IPS-15b (cell line): ENCODE measurements around the gene HK2.
A peak's percentile ranks its signal among the peaks of the same experiment; 100 is the strongest.
"Not testable (repeated sequence)": the region's sequence is repeated elsewhere in the genome, so short reads cannot be mapped to it uniquely, and the experiment has no call there.

Source experiments
- H3K27me3 ChIP-seq: one replicate; pipeline ENCODE4 v1.6.1; 2013; ENCODE audit warnings: low read length; ENCODE audit not compliant: control insufficient read depth, insufficient read depth
- H3K36me3 ChIP-seq: one replicate; pipeline ENCODE4 v1.6.1; 2013; ENCODE audit warnings: low read length; ENCODE audit not compliant: control insufficient read depth, insufficient read depth
- H3K4me1 ChIP-seq: one replicate; pipeline ENCODE4 v1.6.1; 2013; ENCODE audit warnings: mild to moderate bottlenecking, low read length; ENCODE audit not compliant: control insufficient read depth, insufficient read depth
- H3K4me3 ChIP-seq: one replicate; pipeline ENCODE4 v1.5.1; 2013; ENCODE audit warnings: low read depth, low read length
- H3K9ac ChIP-seq: one replicate; pipeline ENCODE4 v1.6.1; 2013; ENCODE audit warnings: low read depth, mild to moderate bottlenecking, low read length
- H3K9me3 ChIP-seq: one replicate; pipeline ENCODE4 v1.6.1; 2013; ENCODE audit warnings: mild to moderate bottlenecking, low read length; ENCODE audit not compliant: control insufficient read depth, insufficient read depth

HK2 gene

GRCh38 chr2:74833418-74834233, at the start of gene HK2:
Gene HK2, plus strand, starts transcription at chr2:74834127. Its CDS starts 454 bp downstream, at chr2:74834581.
- H3K27me3 ChIP-seq, result peaks cover 4% of the 10 kb centered on the region
- peak within 1 kb of the TSS; percentile 80 for H3K4me3 ChIP-seq
- H3K4me1 ChIP-seq, result peaks cover 15% of the 10 kb centered on the region
- no peaks in the 10 kb centered on the region for H3K9me3 ChIP-seq
- no peaks in the 10 kb centered on the region for H3K36me3 ChIP-seq
- peak within 1 kb of the TSS; percentile 86 for H3K9ac ChIP-seq

DNA sequence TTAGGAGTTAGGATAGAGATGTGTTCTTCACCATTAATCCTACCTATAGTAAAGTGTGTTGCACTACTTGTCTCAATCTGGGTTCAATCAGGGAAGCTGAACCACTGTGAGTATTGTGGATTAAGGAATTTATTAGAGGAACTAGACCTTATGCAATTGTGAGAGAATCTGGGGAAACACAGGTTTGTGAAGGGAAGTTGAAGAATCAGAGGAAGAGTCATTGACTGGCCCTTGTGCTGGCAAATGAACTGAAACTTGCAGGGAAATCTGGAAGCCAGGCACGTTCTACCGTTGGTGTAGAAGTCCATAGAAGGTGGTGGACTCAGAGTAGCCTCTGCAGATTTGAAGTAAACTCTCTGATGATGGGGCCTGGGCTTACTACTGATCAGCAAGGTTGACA, 44.7 kb upstream of the HK2 start:
- no peaks in the 10 kb centered on the region for H3K4me1 ChIP-seq
- H3K9ac ChIP-seq, result no peak overlapping the region
- H3K9me3 ChIP-seq, result no peaks in the 10 kb centered on the region
- H3K4me3 ChIP-seq, result no peak overlapping the region
- no peaks in the 10 kb centered on the region for H3K36me3 ChIP-seq
- H3K27me3 ChIP-seq, result no peaks in the 10 kb centered on the region

DNA sequence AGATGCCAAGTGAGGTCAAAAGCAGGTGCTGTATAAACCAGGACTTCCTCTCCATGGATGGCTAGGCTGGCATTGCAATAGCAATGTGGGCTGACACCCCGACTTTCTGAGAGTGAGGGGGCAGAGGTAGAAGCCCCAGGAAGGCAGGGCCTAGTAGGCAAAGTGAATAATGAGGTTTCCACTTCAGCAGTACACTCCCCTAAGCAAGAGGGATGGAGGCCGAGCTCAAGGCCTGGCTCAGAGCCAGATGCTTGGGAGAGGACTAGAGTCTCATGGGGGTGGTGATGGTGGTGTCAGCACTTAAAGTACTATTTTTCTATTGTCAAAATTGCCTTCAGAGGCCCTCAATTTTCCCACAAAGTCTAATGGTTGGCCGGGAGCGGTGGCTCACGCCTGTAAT, 41.6 kb upstream of the HK2 start:
- no peaks in the 10 kb centered on the region for H3K36me3 ChIP-seq
- no peaks in the 10 kb centered on the region for H3K27me3 ChIP-seq
- H3K9ac ChIP-seq, result no peak overlapping the region
- no peaks in the 10 kb centered on the region for H3K4me1 ChIP-seq
- no peaks in the 10 kb centered on the region for H3K9me3 ChIP-seq
- H3K4me3 ChIP-seq, result no peak overlapping the region

GRCh38 chr2:74794878-74795277, 39.0 kb upstream of the HK2 start:
- H3K36me3 ChIP-seq, H3K9ac ChIP-seq, H3K9me3 ChIP-seq, H3K27me3 ChIP-seq, H3K4me3 ChIP-seq, H3K4me1 ChIP-seq: not testable (repeated sequence)

DNA sequence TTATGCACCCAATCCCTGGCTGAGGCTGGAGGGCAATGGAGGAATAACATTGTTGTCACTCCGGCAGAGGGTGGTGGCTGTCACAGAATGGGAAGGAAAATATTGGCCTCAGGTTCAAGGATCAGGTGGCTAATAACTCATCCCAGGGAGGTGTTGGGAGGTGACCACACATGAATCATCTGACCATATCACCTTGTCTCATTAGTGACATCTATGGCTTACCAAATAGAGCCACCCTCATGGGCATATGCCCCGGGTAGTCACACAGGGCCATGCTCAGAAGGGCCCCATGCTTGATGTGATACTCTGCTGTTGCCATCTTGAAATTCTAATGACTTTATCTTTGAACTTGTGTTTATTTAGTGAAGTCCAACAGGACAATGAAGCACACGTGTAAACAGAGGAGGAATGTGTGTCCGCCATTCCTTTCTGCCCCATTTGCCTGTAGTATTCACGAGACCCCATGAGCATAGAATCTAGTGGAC, 27.5 kb upstream of the HK2 start:
- Histone ChIP-seq H3K9me3 (no peaks in the 10 kb centered on the region), H3K4me3 (no peak overlapping the region), H3K36me3 (no peaks in the 10 kb centered on the region)

DNA sequence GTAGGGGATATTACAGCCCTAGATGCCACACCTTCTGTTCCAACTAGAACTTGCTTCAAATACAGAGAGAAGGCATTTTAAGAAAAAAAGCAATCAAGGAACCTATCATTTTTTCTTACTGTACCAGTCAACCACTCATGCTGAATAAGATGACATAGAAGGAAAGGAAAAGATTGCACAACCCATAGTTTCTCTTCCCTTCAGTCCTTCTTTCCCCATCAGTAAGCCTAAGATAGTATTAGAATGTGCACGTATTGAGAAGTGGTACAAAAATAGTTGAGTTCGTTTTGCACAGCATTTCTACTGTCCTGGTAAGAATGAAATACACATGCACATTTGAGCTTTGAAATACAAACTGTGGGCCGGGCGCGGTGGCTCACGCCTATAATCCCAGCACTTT, 27.0 kb upstream of the HK2 start:
- no peak overlapping the region for H3K9ac ChIP-seq
- H3K36me3 ChIP-seq, result no peaks in the 10 kb centered on the region
- H3K9me3 ChIP-seq, result no peaks in the 10 kb centered on the region
- H3K27me3 ChIP-seq, result no peaks in the 10 kb centered on the region
- no peaks in the 10 kb centered on the region for H3K4me1 ChIP-seq
- H3K4me3 ChIP-seq, result no peak overlapping the region

More for the DNA sequence above, 27.5 kb upstream of the HK2 start:
- Histone ChIP-seq H3K9ac (no peak overlapping the region), H3K27me3 (no peaks in the 10 kb centered on the region), H3K4me1 (no peaks in the 10 kb centered on the region)

DNA sequence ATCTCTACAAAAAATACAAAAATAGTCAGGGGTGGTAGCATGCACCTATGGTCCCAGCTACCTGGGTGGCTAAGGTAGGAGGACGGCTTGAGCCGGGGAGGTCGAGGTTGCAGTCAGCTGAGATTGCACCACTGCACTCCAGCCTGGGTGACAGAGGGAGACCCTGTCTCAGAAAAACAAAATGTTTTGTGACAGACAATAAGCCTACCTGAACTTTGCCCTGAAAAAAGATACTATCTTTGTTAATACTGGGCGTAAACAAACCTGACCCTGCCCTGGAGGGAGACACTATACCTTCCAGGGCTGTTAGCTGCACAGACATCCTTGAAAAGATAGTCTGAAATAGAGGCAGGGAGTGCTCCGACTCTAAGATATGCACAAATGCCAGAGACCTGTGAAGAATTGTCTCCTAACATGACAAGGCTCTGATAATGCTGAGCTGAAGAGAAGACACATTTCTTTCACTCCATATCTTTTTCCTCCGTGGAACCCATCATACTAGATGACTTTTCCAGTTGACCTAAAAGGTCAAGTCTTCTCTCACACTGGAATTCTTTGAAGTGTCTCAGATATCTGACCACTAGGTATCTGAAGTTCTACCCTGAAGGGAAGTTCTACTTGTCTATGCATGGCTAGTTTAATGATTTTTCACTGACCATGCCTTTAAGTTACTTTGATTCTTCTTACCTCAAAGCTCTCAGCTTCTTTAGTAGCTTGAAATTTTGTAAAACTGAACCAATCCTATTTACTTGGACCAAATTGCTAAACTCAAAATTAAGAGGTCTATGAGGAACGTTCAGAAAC, 20.9 kb upstream of the HK2 start:
- H3K4me1 ChIP-seq, result no peaks in the 10 kb centered on the region
- no peaks in the 10 kb centered on the region for H3K9me3 ChIP-seq
- H3K27me3 ChIP-seq, result no peaks in the 10 kb centered on the region
- H3K4me3 ChIP-seq, result no peak overlapping the region
- no peak overlapping the region for H3K9ac ChIP-seq
- H3K36me3 ChIP-seq, result no peaks in the 10 kb centered on the region

- no peaks in the 10 kb centered on the region for H3K4me1 ChIP-seq
- H3K9ac ChIP-seq, result no peak overlapping the region
- no peaks in the 10 kb centered on the region for H3K27me3 ChIP-seq
- no peaks in the 10 kb centered on the region for H3K9me3 ChIP-seq
- no peaks in the 10 kb centered on the region for H3K36me3 ChIP-seq
- H3K4me3 ChIP-seq, result no peak overlapping the region
These were observed 19.8 kb upstream of the HK2 start for GRCh38 chr2:74814102-74814501.

DNA sequence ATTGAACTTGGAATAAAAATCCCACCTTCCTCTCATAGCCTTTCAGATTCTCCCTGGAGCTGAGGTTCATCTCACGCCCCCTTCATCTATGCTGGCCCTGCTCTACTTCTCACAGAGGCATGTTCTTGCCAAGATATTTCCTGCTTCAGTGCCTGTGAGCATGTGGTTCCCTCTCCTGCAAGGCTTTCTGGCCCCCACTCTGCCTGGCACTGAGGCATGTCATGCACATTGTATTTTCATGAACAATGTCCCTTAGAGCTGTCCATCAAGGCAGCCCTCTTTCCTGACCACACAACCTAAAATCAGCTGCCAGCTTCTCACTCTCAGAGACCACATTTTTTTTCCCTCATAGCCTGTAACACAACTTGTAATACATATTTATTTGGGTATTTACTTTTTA, 18.0 kb upstream of the HK2 start:
- H3K4me3 ChIP-seq, result no peak overlapping the region
- no peaks in the 10 kb centered on the region for H3K27me3 ChIP-seq
- H3K9ac ChIP-seq, result no peak overlapping the region
- H3K36me3 ChIP-seq, result no peaks in the 10 kb centered on the region
- no peaks in the 10 kb centered on the region for H3K4me1 ChIP-seq
- H3K9me3 ChIP-seq, result no peaks in the 10 kb centered on the region

DNA sequence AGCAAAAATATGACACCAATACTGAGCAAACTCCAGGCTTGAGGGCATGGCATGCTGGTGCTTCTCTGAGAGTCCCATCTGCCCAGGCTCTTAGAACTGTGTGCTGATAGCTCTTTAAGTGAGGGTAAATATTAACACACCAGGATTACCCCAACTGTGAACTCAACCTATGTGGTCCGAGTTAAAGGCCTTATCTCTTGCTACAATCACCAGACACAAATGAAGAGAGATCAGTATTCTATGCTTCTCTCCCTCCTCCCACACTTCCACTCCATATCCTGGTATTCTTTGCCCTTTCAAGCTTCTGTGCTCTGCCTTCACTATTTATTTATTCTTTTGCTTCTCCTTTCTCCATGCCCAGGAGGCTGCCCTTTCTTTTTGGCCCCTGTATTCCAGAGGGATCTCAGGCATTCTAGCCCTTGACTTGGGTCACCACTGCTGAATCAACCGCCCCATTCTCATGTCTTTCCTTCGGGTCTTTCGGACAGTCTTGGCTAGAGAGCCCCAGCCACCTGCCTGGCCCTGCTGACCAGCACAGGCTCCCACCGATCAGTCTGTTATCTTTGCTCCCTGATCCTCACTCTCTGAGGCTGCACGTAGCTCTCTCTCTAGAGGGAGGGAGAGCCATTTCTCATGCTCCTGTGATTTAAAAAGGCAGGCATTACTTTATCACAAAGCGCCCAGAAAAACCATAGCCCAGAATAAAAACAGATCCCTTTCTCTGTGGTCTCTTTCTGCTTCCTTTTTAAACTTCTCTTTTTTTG, 17.2 kb upstream of the HK2 start:
- H3K4me3 ChIP-seq, result no peak overlapping the region
- no peaks in the 10 kb centered on the region for H3K27me3 ChIP-seq
- H3K36me3 ChIP-seq, result no peaks in the 10 kb centered on the region
- H3K9me3 ChIP-seq, result no peaks in the 10 kb centered on the region
- H3K4me1 ChIP-seq, result no peaks in the 10 kb centered on the region
- no peak overlapping the region for H3K9ac ChIP-seq

GRCh38 chr2:74817304-74817675, 16.6 kb upstream of the HK2 start:
- H3K4me1 ChIP-seq, result no peaks in the 10 kb centered on the region
- H3K4me3 ChIP-seq, result no peak overlapping the region
- H3K36me3 ChIP-seq, result no peaks in the 10 kb centered on the region
- no peak overlapping the region for H3K9ac ChIP-seq
- no peaks in the 10 kb centered on the region for H3K9me3 ChIP-seq
- H3K27me3 ChIP-seq, result no peaks in the 10 kb centered on the region
